CD4-positive, alpha-beta memory T cell (primary cell): ENCODE measurements around the gene SAFB2. TPM values are rescaled to one million over a fixed set of nuclear protein-coding genes. Genes with fewer than 3 reads are reported as not detected.

Experiments used
- CTCF ChIA-PET: fragments of 350-600 bp; sonication (Branson Sonifier 250); formaldehyde crosslinking; loops from one replicate; lab custom pipeline; 2021; ENCODE audit warnings: inconsistent platforms; ENCODE audit not compliant: partially characterized antibody; lab: Charles Lee
- POLR2A ChIA-PET: fragments of 350-600 bp; sonication (Branson Sonifier 250); formaldehyde crosslinking; loops from one replicate; lab custom pipeline; 2021; ENCODE audit not compliant: partially characterized antibody; lab: Charles Lee
- DNase-seq, 5 donors: peaks; one replicate each; pipeline versions ENCODE4 v3.0.0 to v3.0.0-alpha.2; 2020 to 2022; ENCODE audit warnings: mixed read lengths in 1 of 5
- H3K27ac ChIP-seq: one replicate; pipeline ENCODE4 v1.7.0; 2013; ENCODE audit warnings: low read depth, low read length
- H3K27me3 ChIP-seq: 2 replicates; pipeline ENCODE4 v1.7.0; 2013; ENCODE audit warnings: mild to moderate bottlenecking, low read length, moderate library complexity; ENCODE audit not compliant: insufficient read depth
- H3K36me3 ChIP-seq: 2 replicates; pipeline ENCODE4 v1.7.0; 2013; ENCODE audit warnings: mild to moderate bottlenecking, low read length, moderate library complexity; ENCODE audit not compliant: insufficient read depth
- H3K4me1 ChIP-seq: 2 replicates; pipeline ENCODE4 v1.7.0; 2013; ENCODE audit warnings: mild to moderate bottlenecking, low read length, moderate library complexity; ENCODE audit not compliant: insufficient read depth
- H3K4me3 ChIP-seq, 2 donors: one replicate each; pipeline ENCODE4 v1.7.0; 2013; ENCODE audit warnings: low read length in 2 of 2, mild to moderate bottlenecking in 1 of 2
- H3K9me3 ChIP-seq, 2 donors: one replicate each; pipeline ENCODE4 v1.7.0; 2013; ENCODE audit warnings: low read length in 2 of 2, control low read depth in 1 of 2; ENCODE audit not compliant: control insufficient read depth in 1 of 2
- H3K27ac Mint-ChIP-seq, 7 donors: one replicate each; pipeline ENCODE4 v1.8.0; 2020 to 2021; ENCODE audit warnings: mixed read lengths in 7 of 7, mild to moderate bottlenecking in 6 of 7, inconsistent platforms in 3 of 7, moderate library complexity in 3 of 7
- H3K27me3 Mint-ChIP-seq, 2 donors: one replicate each; pipeline ENCODE4 v1.8.0; 2020 to 2021; ENCODE audit warnings: mixed read lengths in 2 of 2
- H3K36me3 Mint-ChIP-seq, 2 donors: one replicate each; pipeline ENCODE4 v1.8.0; 2020 to 2021; ENCODE audit warnings: mixed read lengths in 2 of 2, inconsistent platforms in 1 of 2, mild to moderate bottlenecking in 1 of 2
- H3K4me1 Mint-ChIP-seq, 4 donors: one replicate each; pipeline ENCODE4 v1.8.0; 2020 to 2021; ENCODE audit warnings: mixed read lengths in 4 of 4, mild to moderate bottlenecking in 1 of 4
- H3K4me3 Mint-ChIP-seq, 8 donors: one replicate each; pipeline ENCODE4 v1.8.0; 2020 to 2021; ENCODE audit warnings: mixed read lengths in 8 of 8, mild to moderate bottlenecking in 7 of 8, moderate library complexity in 6 of 8, inconsistent platforms in 3 of 8
- H3K9me3 Mint-ChIP-seq, 8 donors: one replicate each; pipeline ENCODE4 v1.8.0; 2020 to 2021; ENCODE audit warnings: mixed read lengths in 8 of 8, mild to moderate bottlenecking in 5 of 8, inconsistent platforms in 3 of 8, moderate library complexity in 1 of 8
- intact Hi-C: fragments of 100-400 bp; cut with micrococcal nuclease; formaldehyde crosslinking; loops from one replicate; pipeline ENCODE4 v1.15.1; 2023
- polyA plus RNA-seq, 2 donors: library from polyadenylated mRNA; unstranded; fragments of 300-500 nt; fragmentation: Illumina TruSeq; gene quantifications; one replicate each; pipeline ENCODE4 v1.2.3, GENCODE V29; 2021
- total RNA-seq, 2 experiments: library from RNA; stranded (reverse); gene quantifications; one replicate each; pipeline ENCODE4 v1.2.3, GENCODE V29; 2021

The SAFB2 gene
- total and polyA plus RNA-seq, 4 experiments from 2014 or later: 16.6 to 263 (median 161) TPM

GRCh38 chr19:5554828-5555227, 67.7 kb downstream of the SAFB2 start:
- Mint-ChIP-seq H3K27me3 (peaks cover 13 to 20% of the 10 kb centered on the region in 2 donors), H3K27ac (no peak overlapping the region), H3K9me3 (peaks cover 0 to 5% (median 0%) of the 10 kb centered on the region in 8 donors), H3K4me1 (no peaks in the 10 kb centered on the region), H3K36me3 (no peaks in the 10 kb centered on the region), H3K4me3 (no peak overlapping the region)
- Histone ChIP-seq H3K4me1 (no peaks in the 10 kb centered on the region), H3K4me3 (no peak overlapping the region), H3K36me3 (no peaks in the 10 kb centered on the region), H3K27me3 (no peaks in the 10 kb centered on the region), H3K27ac (no peak overlapping the region), H3K9me3 (no peaks in the 10 kb centered on the region)
- no peak for DNase-seq
- POLR2A ChIA-PET: no interaction called here
- intact Hi-C loops: no loop called here
- CTCF ChIA-PET: no interaction called here

GRCh38 chr19:5553892-5554291, 68.7 kb downstream of the SAFB2 start:
- Mint-ChIP-seq H3K4me1 (no peaks in the 10 kb centered on the region), H3K4me3 (no peak overlapping the region), H3K9me3 (peaks cover 0 to 5% (median 0%) of the 10 kb centered on the region in 8 donors), H3K36me3 (no peaks in the 10 kb centered on the region), H3K27me3 (peaks cover 18 to 25% of the 10 kb centered on the region in 2 donors), H3K27ac (no peak overlapping the region)
- Histone ChIP-seq H3K27me3 (no peaks in the 10 kb centered on the region), H3K4me1 (no peaks in the 10 kb centered on the region), H3K36me3 (no peaks in the 10 kb centered on the region), H3K27ac (no peak overlapping the region), H3K4me3 (no peak overlapping the region), H3K9me3 (no peaks in the 10 kb centered on the region)
- POLR2A ChIA-PET: no interaction called here
- CTCF ChIA-PET: no interaction called here
- intact Hi-C loops: no loop called here
- no peak for DNase-seq

- peaks cover 14 to 15% of the 10 kb centered on the region in 2 donors for H3K27me3 Mint-ChIP-seq
- no peak overlapping the region for H3K4me3 ChIP-seq
- peak overlapping the region in 3 of 8 donors; percentile 4 to 47 (median 19) for H3K4me3 Mint-ChIP-seq
- no peaks in the 10 kb centered on the region for H3K9me3 Mint-ChIP-seq
- POLR2A ChIA-PET: no interaction called here
- H3K27me3 ChIP-seq: no peaks in the 10 kb centered on the region
- no peaks in the 10 kb centered on the region for H3K4me1 ChIP-seq
- CTCF ChIA-PET: no interaction called here
- intact Hi-C loops: no loop called here
- H3K36me3 ChIP-seq: no peaks in the 10 kb centered on the region
- no peak overlapping the region for H3K27ac ChIP-seq
- peak in 1 of 5 donors; percentile 5 for DNase-seq
- H3K36me3 Mint-ChIP-seq: no peaks in the 10 kb centered on the region
- no peaks in the 10 kb centered on the region for H3K9me3 ChIP-seq
- peaks cover 0 to 3% (median 1%) of the 10 kb centered on the region in 4 donors for H3K4me1 Mint-ChIP-seq
- peak overlapping the region in 1 of 7 donors; percentile 15 for H3K27ac Mint-ChIP-seq
Observed at GRCh38 chr19:5547881-5548280, 74.7 kb downstream of the SAFB2 start.

DNA sequence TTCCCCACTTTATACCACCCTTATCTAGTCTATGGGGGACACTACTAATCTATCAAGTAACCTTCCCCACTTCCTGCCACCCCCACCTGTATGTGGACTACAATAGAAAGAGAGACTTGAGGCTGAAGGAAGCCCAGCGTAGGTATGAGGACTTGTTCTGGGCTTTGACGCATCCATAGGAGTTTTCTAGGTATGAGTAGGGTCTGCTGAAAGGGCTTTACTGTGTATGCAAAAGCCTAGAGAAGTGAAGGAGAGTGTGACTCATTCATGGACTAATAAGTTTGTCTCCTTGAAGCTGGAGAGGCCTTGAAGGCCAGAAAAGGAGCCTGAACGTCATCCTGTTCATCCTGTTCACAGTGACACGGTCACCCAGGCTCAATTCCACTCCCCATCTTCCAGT, 76.6 kb downstream of the SAFB2 start:
- Mint-ChIP-seq H3K9me3 (no peaks in the 10 kb centered on the region), H3K36me3 (no peaks in the 10 kb centered on the region), H3K27ac (no peak overlapping the region), H3K27me3 (peaks cover 9% of the 10 kb centered on the region in 2 donors), H3K4me3 (no peak overlapping the region), H3K4me1 (peaks cover 0 to 3% (median 1%) of the 10 kb centered on the region in 4 donors)
- no peaks in the 10 kb centered on the region for H3K9me3 ChIP-seq
- ChIA-PET POLR2A (no interaction called here), CTCF (no interaction called here)
- no peak for DNase-seq
- no peak overlapping the region for H3K4me3 ChIP-seq
- no peaks in the 10 kb centered on the region for H3K36me3 ChIP-seq
- no peak overlapping the region for H3K27ac ChIP-seq
- H3K4me1 ChIP-seq: no peaks in the 10 kb centered on the region
- H3K27me3 ChIP-seq: no peaks in the 10 kb centered on the region
- intact Hi-C loops: no loop called here

DNA sequence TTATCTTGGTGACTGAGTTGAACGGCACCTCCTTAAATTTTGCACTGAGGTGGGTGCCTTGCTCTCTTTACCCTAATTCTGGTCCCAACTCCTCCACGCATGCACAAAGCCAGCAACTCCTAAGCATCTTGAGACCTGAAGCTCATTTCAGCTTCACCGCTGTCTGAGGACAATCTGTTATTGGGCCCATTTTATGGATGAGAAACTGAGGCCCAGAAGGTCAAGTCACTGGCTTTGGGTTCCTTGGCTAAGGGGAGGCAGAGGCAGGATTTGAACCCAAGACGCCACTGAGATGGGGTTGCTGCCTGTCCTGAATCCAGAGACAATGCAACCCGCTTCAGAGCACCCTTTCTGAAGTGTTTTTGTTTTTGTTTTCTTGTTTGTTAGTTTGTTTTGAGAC, 77.5 kb downstream of the SAFB2 start:
- Histone ChIP-seq H3K27me3 (no peaks in the 10 kb centered on the region), H3K4me3 (no peak overlapping the region), H3K36me3 (no peaks in the 10 kb centered on the region), H3K4me1 (no peaks in the 10 kb centered on the region), H3K27ac (no peak overlapping the region), H3K9me3 (no peaks in the 10 kb centered on the region)
- no peaks in the 10 kb centered on the region for H3K9me3 Mint-ChIP-seq
- ChIA-PET POLR2A (no interaction called here), CTCF (no interaction called here)
- no peaks in the 10 kb centered on the region for H3K36me3 Mint-ChIP-seq
- intact Hi-C loops: no loop called here
- H3K4me3 Mint-ChIP-seq: no peak overlapping the region
- H3K4me1 Mint-ChIP-seq: peaks cover 0 to 3% (median 1%) of the 10 kb centered on the region in 4 donors
- H3K27ac Mint-ChIP-seq: no peak overlapping the region
- DNase-seq: no peak
- peaks cover 7 to 9% of the 10 kb centered on the region in 2 donors for H3K27me3 Mint-ChIP-seq

DNA sequence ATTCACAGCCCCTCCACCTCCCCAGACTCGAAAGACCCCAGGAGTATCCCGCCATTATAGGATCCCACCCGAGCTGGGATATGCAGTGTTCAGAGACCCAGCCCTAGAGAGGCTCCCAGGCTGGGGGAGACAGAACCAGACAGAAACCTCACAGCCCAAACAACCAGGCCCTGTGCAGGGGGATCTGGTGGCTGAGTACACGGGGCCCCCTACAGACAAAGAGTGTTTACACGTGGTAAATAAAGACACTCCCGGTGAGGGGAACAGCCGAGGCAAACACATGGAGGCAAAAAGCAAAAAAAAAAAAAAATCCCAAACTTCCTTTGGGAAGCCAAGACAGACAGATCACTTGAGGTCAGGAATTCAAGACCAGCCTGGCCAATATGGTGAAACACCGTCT, 79.9 kb downstream of the SAFB2 start:
- no peak overlapping the region for H3K4me3 ChIP-seq
- no peaks in the 10 kb centered on the region for H3K36me3 ChIP-seq
- Mint-ChIP-seq H3K9me3 (no peaks in the 10 kb centered on the region), H3K27ac (no peak overlapping the region), H3K27me3 (peaks cover 3 to 6% of the 10 kb centered on the region in 2 donors), H3K4me3 (no peak overlapping the region), H3K4me1 (no peaks in the 10 kb centered on the region), H3K36me3 (no peaks in the 10 kb centered on the region)
- H3K4me1 ChIP-seq: no peaks in the 10 kb centered on the region
- no peaks in the 10 kb centered on the region for H3K27me3 ChIP-seq
- ChIA-PET POLR2A (no interaction called here), CTCF (no interaction called here)
- no peak for DNase-seq
- no peaks in the 10 kb centered on the region for H3K9me3 ChIP-seq
- intact Hi-C loops: no loop called here
- no peak overlapping the region for H3K27ac ChIP-seq

- Histone ChIP-seq H3K4me1 (no peaks in the 10 kb centered on the region), H3K36me3 (no peaks in the 10 kb centered on the region), H3K27me3 (no peaks in the 10 kb centered on the region), H3K27ac (no peak overlapping the region), H3K9me3 (no peaks in the 10 kb centered on the region), H3K4me3 (no peak overlapping the region)
- intact Hi-C loops: no loop called here
- H3K27ac Mint-ChIP-seq: no peak overlapping the region
- no peak overlapping the region for H3K4me3 Mint-ChIP-seq
- H3K36me3 Mint-ChIP-seq: no peaks in the 10 kb centered on the region
- no peaks in the 10 kb centered on the region for H3K4me1 Mint-ChIP-seq
- H3K27me3 Mint-ChIP-seq: peaks cover 5 to 9% of the 10 kb centered on the region in 2 donors
- no peak for DNase-seq
- ChIA-PET POLR2A (no interaction called here), CTCF (interaction anchor here (0.7 kb wide), 2 partner anchors 32 to 954 kb away, joined by 3 to 5 read pairs; no protein-coding TSS in a partner anchor)
- H3K9me3 Mint-ChIP-seq: no peaks in the 10 kb centered on the region
Observed at GRCh38 chr19:5541456-5541855, 81.1 kb downstream of the SAFB2 start.

- Mint-ChIP-seq H3K9me3 (peaks cover 0 to 9% (median 3%) of the 10 kb centered on the region in 8 donors), H3K4me1 (no peaks in the 10 kb centered on the region), H3K27me3 (peaks cover 9 to 13% of the 10 kb centered on the region in 2 donors), H3K36me3 (peaks cover 0 to under 1% of the 10 kb centered on the region in 2 donors), H3K4me3 (no peak overlapping the region), H3K27ac (no peak overlapping the region)
- Histone ChIP-seq H3K27me3 (no peaks in the 10 kb centered on the region), H3K27ac (no peak overlapping the region), H3K4me1 (no peaks in the 10 kb centered on the region), H3K4me3 (no peak overlapping the region), H3K36me3 (no peaks in the 10 kb centered on the region), H3K9me3 (peaks cover 0 to 2% of the 10 kb centered on the region in 2 donors)
- no peak for DNase-seq
- POLR2A ChIA-PET: no interaction called here
- intact Hi-C loops: no loop called here
- CTCF ChIA-PET: no interaction called here
Observed at GRCh38 chr19:5540208-5540607, 82.4 kb downstream of the SAFB2 start.
